Tibial nerve (tissue), 4 donors: ENCODE data around the gene UNC119.

Source experiments
- CTCF ChIP-seq, 5 experiments: fragments of 200-600 bp in 3 of 5; fragments of 450-650 bp in 2 of 5; sonication (generic) in 3 of 5; IDR thresholded peaks; one replicate each; pipeline ENCODE4 v1.5.1; 2016 to 2019; ENCODE audit warnings: antibody characterized with exemption in 5 of 5, mild to moderate bottlenecking in 3 of 5, moderate library complexity in 2 of 5
- EP300 ChIP-seq, 2 donors: sonication (generic); formaldehyde crosslinking; IDR thresholded peaks; one replicate each; pipeline ENCODE4 v1.6.1; 2017; ENCODE audit warnings: antibody characterized with exemption in 2 of 2, mild to moderate bottlenecking in 1 of 2
- POLR2A ChIP-seq, 2 donors: fragments of 450-650 bp; IDR thresholded peaks; one replicate each; pipeline ENCODE4 v1.6.1; 2017; ENCODE audit warnings: antibody characterized with exemption in 2 of 2, mild to moderate bottlenecking in 2 of 2, moderate library complexity in 2 of 2

GRCh38 chr17:28541439-28541838 is 11.0 kb downstream of the UNC119 start:
- TF ChIP-seq CTCF (IDR thresholded peaks at IDR 0.05): no peak
- TF ChIP-seq EP300 (IDR thresholded peaks at IDR 0.05): no peak
- TF ChIP-seq POLR2A (IDR thresholded peaks at IDR 0.05): no peak
